Stimulated activated CD4-positive, alpha-beta T cell treated with anti-CD3 and anti-CD28 coated beads, Interleukin-1b, Interleukin-23, amount 100 ng/mL, for 48 hours (primary cell): ENCODE results near the gene ERC1.
"Not testable (repeated sequence)": the region's sequence is repeated elsewhere in the genome, so short reads cannot be mapped to it uniquely, and the experiment has no call there.

Experiments used
- DNase-seq: peaks from one replicate; pipeline ENCODE4 v3.0.0-alpha.2; 2020

Gene ERC1

GRCh38 chr12:1329784-1330476 lies 338.9 kb downstream of the ERC1 start:
- DNase-seq, result no peak

GRCh38 chr12:1330477-1330827 lies 339.4 kb downstream of the ERC1 start:
- DNase-seq, result no peak

- no peak for DNase-seq
Measured at GRCh38 chr12:1332327-1332726, 341.3 kb downstream of the ERC1 start.

GRCh38 chr12:1338483-1339177 lies 347.6 kb downstream of the ERC1 start:
- no peak for DNase-seq

- DNase-seq, result not testable (repeated sequence)
Measured at GRCh38 chr12:1339178-1339541, 348.1 kb downstream of the ERC1 start.

- no peak for DNase-seq
Measured at GRCh38 chr12:1339618-1340319, 348.7 kb downstream of the ERC1 start.

- DNase-seq, result not testable (repeated sequence)
Measured at GRCh38 chr12:1341270-1341669, 350.2 kb downstream of the ERC1 start.

- DNase-seq, result no peak
Measured at GRCh38 chr12:1343422-1343821, 352.4 kb downstream of the ERC1 start.

GRCh38 chr12:1344245-1344644 lies 353.2 kb downstream of the ERC1 start:
- no peak for DNase-seq

- no peak for DNase-seq
Measured at GRCh38 chr12:1346126-1346525, 355.1 kb downstream of the ERC1 start.

GRCh38 chr12:1347294-1347693 lies 356.3 kb downstream of the ERC1 start:
- DNase-seq, result no peak

- DNase-seq, result no peak
Measured at GRCh38 chr12:1348606-1349005, 357.6 kb downstream of the ERC1 start.

- no peak for DNase-seq
Measured at GRCh38 chr12:1350055-1350933, 359.3 kb downstream of the ERC1 start.

GRCh38 chr12:1350934-1351240 lies 359.9 kb downstream of the ERC1 start:
- DNase-seq, result no peak

- DNase-seq, result no peak
Measured at GRCh38 chr12:1351926-1352325, 360.9 kb downstream of the ERC1 start.

- no peak for DNase-seq
Measured at GRCh38 chr12:1353451-1353850, 362.4 kb downstream of the ERC1 start.

GRCh38 chr12:1355396-1355795 lies 364.4 kb downstream of the ERC1 start:
- DNase-seq, result no peak

- not testable (repeated sequence) for DNase-seq
Measured at GRCh38 chr12:1355871-1356270, 364.8 kb downstream of the ERC1 start.

GRCh38 chr12:1356285-1356684 lies 365.3 kb downstream of the ERC1 start:
- no peak for DNase-seq

GRCh38 chr12:1357171-1357570 lies 366.1 kb downstream of the ERC1 start:
- no peak for DNase-seq

- DNase-seq, result no peak
Measured at GRCh38 chr12:1357711-1358110, 366.7 kb downstream of the ERC1 start.

- no peak for DNase-seq
Measured at GRCh38 chr12:1360441-1361210, 369.6 kb downstream of the ERC1 start.
